Breast epithelium (tissue), 4 donors: ENCODE results near the gene TXNRD1. TPM values are rescaled to one million over a fixed set of nuclear protein-coding genes. Genes with fewer than 3 reads are reported as not detected.

Experiments
- DNase-seq, 2 donors: peaks; one replicate each; pipeline ENCODE4 v3.0.0-alpha.2; 2019; ENCODE audit warnings: low spot score in 2 of 2
- H3K27ac ChIP-seq, 2 donors: fragments of 200-600 bp; sonication (generic) in 1 of 2; one replicate each; pipeline ENCODE4 v1.5.1; 2016 to 2019; ENCODE audit warnings: mild to moderate bottlenecking in 1 of 2
- H3K27me3 ChIP-seq, 2 donors: fragments of 200-600 bp; sonication (generic) in 1 of 2; one replicate each; pipeline versions ENCODE4 v1.5.1 to v1.6.0; 2017 to 2019; ENCODE audit warnings: control low read depth in 1 of 2, mild to moderate bottlenecking in 1 of 2
- H3K36me3 ChIP-seq: fragments of 200-600 bp; one replicate; pipeline ENCODE4 v1.5.1; 2019
- H3K4me1 ChIP-seq, 2 donors: fragments of 200-600 bp; sonication (generic); one replicate each; pipeline ENCODE4 v1.5.1; 2016 to 2019; ENCODE audit warnings: control low read depth in 1 of 2
- H3K4me3 ChIP-seq, 3 donors: fragments of 200-600 bp; sonication (generic); 1 replicate in 2 of 3; 2 replicates in 1 of 3; pipeline ENCODE4 v1.5.1; 2016 to 2019; ENCODE audit warnings: mild to moderate bottlenecking in 3 of 3, moderate library complexity in 2 of 3
- H3K9me3 ChIP-seq, 2 donors: fragments of 200-600 bp; sonication (generic) in 1 of 2; one replicate each; pipeline ENCODE4 v1.5.1; 2016 to 2019; ENCODE audit warnings: control low read depth in 1 of 2
- CTCF ChIP-seq, 3 donors: fragments of 450-650 bp; IDR thresholded peaks; one replicate each; pipeline ENCODE4 v1.5.1; 2016 to 2017; ENCODE audit warnings: antibody characterized with exemption in 3 of 3, mild to moderate bottlenecking in 3 of 3, moderate library complexity in 3 of 3
- POLR2A ChIP-seq: fragments of 450-650 bp; IDR thresholded peaks from one replicate; pipeline ENCODE4 v1.6.1; 2016; ENCODE audit warnings: antibody characterized with exemption, mild to moderate bottlenecking, moderate library complexity
- POLR2AphosphoS5 ChIP-seq, 3 donors: sonication (generic); formaldehyde crosslinking; IDR thresholded peaks; one replicate each; pipeline ENCODE4 v1.6.1; 2017; ENCODE audit warnings: antibody characterized with exemption in 3 of 3
- intact Hi-C: fragments of 100-400 bp; cut with DNase I; formaldehyde crosslinking; loops from one replicate; pipeline ENCODE4 v1.15.1; 2023; ENCODE audit warnings: low total_unique reads
- total RNA-seq, 3 donors: library from RNA; depleted of rRNA; stranded (reverse); fragments of >200 nt; gene quantifications; one replicate each; pipeline ENCODE4 v1.1.0, GENCODE V29; 2016

TXNRD1 gene
- total RNA-seq, 3 donors from 2014 or later, result 60.2 to 137 (median 103) TPM

DNA sequence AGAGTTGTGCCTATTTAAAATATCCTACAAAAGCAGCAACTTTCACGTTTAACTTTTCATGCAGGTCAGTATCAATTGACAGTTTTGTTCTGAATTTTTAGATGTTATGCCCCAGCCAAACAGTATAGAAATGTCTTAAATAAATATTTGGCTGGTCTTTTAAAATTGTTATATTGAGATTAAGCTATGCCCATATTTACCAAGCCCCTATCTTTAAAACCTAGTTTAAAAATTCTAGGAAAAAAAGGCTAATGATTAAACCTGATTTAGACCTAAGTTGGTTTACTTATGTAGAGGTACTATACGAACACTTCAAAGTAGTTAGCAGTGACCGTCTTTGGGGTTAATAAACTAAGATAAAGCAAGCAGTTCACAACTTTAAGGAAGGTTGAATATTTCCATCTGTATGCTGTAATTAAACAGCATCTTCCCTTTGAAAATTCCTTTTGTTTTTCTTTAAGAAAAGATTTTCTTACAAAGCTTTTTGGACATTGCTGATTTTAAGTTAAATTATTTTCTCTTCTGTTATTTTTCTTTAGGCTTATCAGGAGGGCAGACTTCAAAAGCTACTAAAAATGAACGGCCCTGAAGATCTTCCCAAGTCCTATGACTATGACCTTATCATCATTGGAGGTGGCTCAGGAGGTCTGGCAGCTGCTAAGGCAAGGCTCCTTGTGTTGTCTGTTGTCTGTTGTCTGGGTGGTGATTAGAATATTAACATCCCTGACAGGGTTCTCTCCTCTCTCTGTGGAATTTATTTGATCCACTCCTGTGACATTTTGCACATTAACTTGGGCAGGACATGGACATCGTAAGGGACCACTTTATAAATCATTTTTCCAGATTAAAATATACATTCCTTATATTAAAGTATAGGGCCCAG, 95.4 kb downstream of the TXNRD1 start:
- Histone ChIP-seq H3K27me3 (no peaks in the 10 kb centered on the region), H3K4me1 (no peaks in the 10 kb centered on the region), H3K36me3 (peaks cover 16% of the 10 kb centered on the region), H3K9me3 (no peaks in the 10 kb centered on the region), H3K27ac (no peak overlapping the region), H3K4me3 (no peak overlapping the region)
- no peak for DNase-seq
- TF ChIP-seq CTCF (IDR thresholded peaks at IDR 0.05), result no peak
- TF ChIP-seq POLR2AphosphoS5 (IDR thresholded peaks at IDR 0.05), result no peak
- TF ChIP-seq POLR2A, result no peak
- intact Hi-C loops, result no loop called here

GRCh38 chr12:104312202-104312601, 96.6 kb downstream of the TXNRD1 start:
- Histone ChIP-seq H3K27ac (no peak overlapping the region), H3K27me3 (no peaks in the 10 kb centered on the region), H3K4me1 (no peaks in the 10 kb centered on the region), H3K9me3 (no peaks in the 10 kb centered on the region), H3K36me3 (peaks cover 16% of the 10 kb centered on the region), H3K4me3 (no peak overlapping the region)
- intact Hi-C loops, result no loop called here
- DNase-seq, result no peak
- TF ChIP-seq POLR2AphosphoS5 (IDR thresholded peaks at IDR 0.05), result no peak
- TF ChIP-seq CTCF (IDR thresholded peaks at IDR 0.05), result no peak
- TF ChIP-seq POLR2A, result no peak

DNA sequence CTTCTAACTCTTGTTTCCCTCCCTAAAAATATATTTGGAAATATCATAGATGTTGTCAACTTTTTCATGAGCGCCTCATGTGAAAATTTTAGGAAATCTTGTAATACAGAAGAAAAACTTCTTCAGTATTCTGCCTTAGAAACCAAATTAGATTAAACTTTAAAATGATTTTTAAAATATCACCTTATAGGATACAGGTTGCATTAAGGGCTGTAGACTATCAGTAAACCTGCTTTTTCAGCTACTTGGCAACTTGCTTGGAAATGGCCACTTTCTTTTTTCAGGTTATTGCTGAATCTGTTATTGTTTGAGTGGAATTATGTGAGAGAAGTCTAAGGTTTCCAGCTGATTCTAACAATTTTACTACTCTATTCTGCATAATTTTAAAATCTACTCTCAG, 97.1 kb downstream of the TXNRD1 start:
- Histone ChIP-seq H3K27ac (no peak overlapping the region), H3K36me3 (peaks cover 16% of the 10 kb centered on the region), H3K4me3 (no peak overlapping the region), H3K9me3 (no peaks in the 10 kb centered on the region), H3K4me1 (no peaks in the 10 kb centered on the region), H3K27me3 (no peaks in the 10 kb centered on the region)
- TF ChIP-seq POLR2AphosphoS5 (IDR thresholded peaks at IDR 0.05) (no peak), POLR2A (no peak), CTCF (IDR thresholded peaks at IDR 0.05) (no peak)
- DNase-seq, result no peak
- intact Hi-C loops, result no loop called here

GRCh38 chr12:104313568-104314241, 98.1 kb downstream of the TXNRD1 start:
- no peaks in the 10 kb centered on the region for H3K9me3 ChIP-seq
- no peak overlapping the region for H3K4me3 ChIP-seq
- peaks cover 16% of the 10 kb centered on the region for H3K36me3 ChIP-seq
- DNase-seq, result no peak
- no peak overlapping the region for H3K27ac ChIP-seq
- intact Hi-C loops, result no loop called here
- no peaks in the 10 kb centered on the region for H3K27me3 ChIP-seq
- no peaks in the 10 kb centered on the region for H3K4me1 ChIP-seq
- no peak for TF ChIP-seq CTCF (IDR thresholded peaks at IDR 0.05)
- TF ChIP-seq POLR2AphosphoS5 (IDR thresholded peaks at IDR 0.05), result no peak
- no peak for TF ChIP-seq POLR2A

GRCh38 chr12:104314242-104314614, 98.6 kb downstream of the TXNRD1 start:
- no peak for DNase-seq
- peaks cover 16% of the 10 kb centered on the region for H3K36me3 ChIP-seq
- H3K27ac ChIP-seq, result no peak overlapping the region
- no peaks in the 10 kb centered on the region for H3K27me3 ChIP-seq
- intact Hi-C loops, result no loop called here
- H3K9me3 ChIP-seq, result no peaks in the 10 kb centered on the region
- no peaks in the 10 kb centered on the region for H3K4me1 ChIP-seq
- no peak overlapping the region for H3K4me3 ChIP-seq
- TF ChIP-seq CTCF (IDR thresholded peaks at IDR 0.05), result no peak
- TF ChIP-seq POLR2A, result no peak
- TF ChIP-seq POLR2AphosphoS5 (IDR thresholded peaks at IDR 0.05), result no peak
